DMS153 treated with DMSO at 0.1 percent for 48 hours (cell line): ENCODE results near the gene CHAMP1.

ENCODE experiments used
- DNase-seq: peaks from one replicate; lab custom pipeline; 2025; ENCODE audit not compliant: unreplicated experiment; lab: John Stamatoyannopoulos, UW

CHAMP1 gene

GRCh38 chr13:114299604-114300305 lies 14.5 kb upstream of the CHAMP1 start:
- DNase-seq: no peak

DNA sequence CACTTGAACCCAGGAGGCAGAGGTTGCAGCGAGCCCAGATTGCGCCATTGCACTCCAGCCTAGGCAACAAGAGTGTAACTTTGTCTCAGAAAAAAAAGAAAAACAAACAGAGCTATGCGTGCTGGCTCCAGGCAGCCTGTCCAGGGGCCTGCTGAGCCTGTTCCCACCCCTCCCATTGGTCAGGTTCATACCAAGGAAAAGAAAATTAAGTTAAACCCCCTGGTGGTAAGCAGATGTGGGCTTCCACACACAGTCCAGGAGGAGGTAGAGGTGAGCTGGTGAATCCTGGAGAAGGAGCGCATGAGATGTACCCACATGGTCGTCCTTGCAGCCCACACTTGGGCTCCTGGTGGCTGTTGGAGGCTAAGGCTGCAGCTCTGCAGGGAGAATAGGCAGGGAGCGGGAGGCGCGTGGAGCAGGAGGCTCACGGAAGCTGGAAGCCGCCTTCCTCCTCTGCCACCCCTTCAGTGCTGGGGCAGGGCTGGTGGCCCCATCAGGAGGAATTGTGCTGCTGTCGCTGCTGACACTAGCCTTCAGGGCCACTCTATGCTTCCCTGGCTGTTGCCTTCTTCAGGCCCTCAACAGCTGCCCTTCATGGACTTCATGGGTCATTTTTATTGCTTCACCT lies 10.5 kb upstream of the CHAMP1 start:
- no peak for DNase-seq

DNA sequence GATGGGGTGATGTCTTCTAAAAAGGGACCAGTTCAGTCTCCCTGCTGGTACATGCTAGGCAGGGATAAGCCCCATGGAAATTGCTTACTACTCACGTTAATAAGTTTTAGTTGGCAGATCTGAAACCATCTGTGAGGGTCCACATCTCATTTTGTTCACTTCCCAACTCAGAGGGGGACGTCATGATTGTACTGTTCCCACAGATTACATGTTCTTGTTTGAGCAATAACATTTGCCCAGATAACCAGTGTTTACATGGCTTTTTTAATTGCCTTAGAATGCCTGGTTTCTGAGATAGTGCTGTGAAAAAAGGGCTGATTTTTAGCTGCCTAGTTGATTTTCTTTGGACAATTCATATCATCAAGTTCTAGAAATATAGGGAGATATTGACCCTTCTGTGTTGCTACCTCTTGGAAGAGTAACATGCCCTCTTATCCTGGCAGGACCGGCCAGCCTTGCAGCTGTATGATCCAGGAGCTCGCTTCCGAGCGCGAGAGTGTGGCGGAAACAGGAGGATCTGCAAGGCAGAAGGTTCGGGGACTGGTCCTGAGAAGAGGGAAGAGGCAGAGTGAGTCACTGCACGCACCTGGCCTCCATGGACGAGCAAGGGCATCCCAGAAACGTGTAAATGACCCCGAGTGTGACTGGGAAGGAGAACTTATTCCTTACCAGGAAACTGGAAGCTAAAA lies 9.8 kb upstream of the CHAMP1 start:
- no peak for DNase-seq

- no peak for DNase-seq
Observed at GRCh38 chr13:114309086-114309485, 5.2 kb upstream of the CHAMP1 start.

DNA sequence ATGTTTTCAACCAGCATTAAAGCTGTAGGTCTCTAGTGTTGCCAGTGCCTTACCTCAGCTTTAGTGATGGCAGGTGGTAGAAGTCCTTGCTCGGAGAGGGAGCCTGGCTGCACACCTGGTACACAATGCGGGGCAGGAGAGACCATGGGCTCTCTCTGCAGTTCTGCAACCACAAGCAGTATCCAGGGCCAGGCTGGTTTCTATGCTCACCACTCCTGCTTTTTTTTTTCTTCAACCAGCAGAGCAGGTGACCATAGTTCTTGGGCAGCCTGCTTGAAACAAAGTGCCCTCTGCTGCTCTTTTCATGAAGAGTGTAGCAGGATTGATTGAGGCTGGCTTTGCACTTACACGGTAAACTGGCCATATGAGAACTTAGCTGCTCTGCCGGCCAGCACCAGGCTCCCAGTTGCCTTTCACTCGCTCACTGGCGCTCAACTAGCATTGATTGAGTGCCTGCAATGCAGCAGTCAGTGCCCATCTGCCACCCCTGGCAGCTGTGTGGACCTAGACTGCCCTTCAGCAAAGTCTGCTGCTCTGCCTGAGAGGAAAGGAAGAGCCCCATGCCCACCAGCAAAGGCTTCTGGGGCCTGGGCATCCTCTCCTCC lies 4.4 kb upstream of the CHAMP1 start:
- no peak for DNase-seq

DNA sequence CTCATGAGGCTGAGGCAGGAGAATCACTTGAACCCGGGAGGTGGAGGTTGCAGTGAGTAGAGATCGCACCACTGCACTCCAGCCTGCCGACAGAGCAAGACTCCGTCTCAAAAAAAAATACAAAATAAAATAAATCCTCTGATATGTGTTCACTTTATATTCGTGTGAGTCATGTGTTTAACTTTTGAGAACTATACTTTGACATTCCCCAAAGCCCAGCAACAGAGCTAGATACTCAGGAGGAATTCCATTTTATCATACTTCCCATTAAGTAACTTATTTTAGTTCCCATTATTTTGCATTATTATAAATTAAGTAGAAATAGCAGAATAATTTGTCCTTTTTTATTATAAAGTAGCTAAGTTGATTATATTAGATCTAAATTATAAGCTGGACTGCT lies 3.3 kb upstream of the CHAMP1 start:
- no peak for DNase-seq

GRCh38 chr13:114311387-114311786 lies 2.9 kb upstream of the CHAMP1 start:
- DNase-seq: no peak

DNA sequence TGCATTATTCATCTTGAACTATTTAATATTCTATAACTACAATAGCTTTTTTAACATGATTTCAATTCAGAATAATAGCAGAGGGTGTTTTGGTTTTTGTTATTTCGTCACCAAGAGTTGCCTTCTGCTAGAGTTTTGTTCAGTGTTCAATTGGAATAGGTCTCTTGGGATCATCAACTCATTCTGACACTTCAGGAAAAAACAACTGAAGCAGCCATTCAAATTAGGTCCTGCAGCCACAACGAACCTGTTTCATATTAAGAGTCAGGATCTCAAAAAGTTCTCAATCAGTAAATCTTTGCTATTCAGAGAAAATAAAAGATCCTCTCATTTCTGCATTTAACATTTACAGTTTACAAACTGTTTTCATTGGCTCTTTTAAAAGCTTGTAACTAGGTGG lies 2.4 kb upstream of the CHAMP1 start:
- DNase-seq: no peak

- no peak for DNase-seq
Observed at GRCh38 chr13:114313061-114313860, 1.0 kb upstream of the CHAMP1 start.

- DNase-seq: no peak
Observed at GRCh38 chr13:114315074-114315785, 927 bp downstream of the CHAMP1 start.

DNA sequence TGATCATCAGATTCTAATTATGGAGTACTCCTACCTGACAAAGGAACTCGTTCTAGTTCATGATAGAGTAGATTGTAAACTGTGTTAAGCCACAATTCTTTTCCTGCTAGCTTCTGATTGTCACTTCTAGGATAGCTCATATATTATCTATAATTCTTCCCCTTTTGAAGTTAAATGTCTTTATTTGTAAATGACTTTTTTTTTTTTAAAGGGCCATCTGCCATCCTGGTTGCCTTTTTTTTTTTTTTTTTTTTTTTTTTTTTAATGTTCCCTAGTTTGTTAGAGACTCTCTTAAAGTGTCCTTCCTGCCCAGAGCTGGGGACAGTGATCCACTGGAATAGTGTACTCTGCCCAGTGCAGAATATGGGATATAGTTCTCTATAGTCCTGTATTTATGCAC lies 4.3 kb downstream of the CHAMP1 start:
- DNase-seq: no peak

DNA sequence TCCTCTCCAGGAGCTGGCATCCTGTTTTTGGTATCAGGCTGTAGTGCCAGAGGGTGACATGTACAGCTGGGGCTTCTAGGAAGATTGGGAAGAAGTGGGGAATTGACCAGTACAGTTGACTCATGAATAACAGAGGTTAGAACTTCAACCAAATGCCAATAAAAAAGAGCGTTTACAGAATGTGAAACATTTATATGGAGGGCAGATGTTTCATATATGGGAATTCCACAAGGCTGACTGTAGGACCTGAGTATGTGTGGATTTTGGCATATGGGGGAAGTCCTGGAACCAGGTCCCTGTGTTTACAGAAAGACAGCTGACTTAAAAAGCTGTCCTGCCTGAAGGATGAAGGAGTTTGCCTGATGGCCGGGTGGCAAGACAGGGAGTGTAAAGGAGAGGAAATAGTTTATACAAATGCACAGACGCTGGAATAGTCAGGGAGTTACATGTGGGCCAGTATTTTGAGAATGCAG lies 5.2 kb downstream of the CHAMP1 start:
- no peak for DNase-seq

DNA sequence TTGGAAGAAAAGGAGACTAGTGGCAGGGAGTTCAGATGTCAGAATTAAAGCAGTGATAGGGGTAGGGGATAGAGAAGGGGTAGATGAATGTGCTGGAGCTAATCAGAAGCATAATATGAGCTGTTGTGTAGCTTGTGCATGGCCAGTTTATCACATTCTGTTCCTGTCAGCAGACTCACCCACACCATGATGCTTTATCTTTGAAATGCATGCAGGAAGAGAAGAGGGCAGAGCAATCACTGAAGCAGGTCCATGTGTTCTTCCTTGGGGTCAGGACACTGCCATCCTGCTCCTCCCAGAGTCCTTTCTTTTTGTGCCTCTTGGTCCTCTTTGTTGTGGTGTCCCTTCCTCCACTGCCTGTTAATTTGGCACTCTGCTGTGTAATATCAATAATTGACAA lies 5.8 kb downstream of the CHAMP1 start:
- no peak for DNase-seq

GRCh38 chr13:114321256-114321655 lies 7.0 kb downstream of the CHAMP1 start:
- no peak for DNase-seq

GRCh38 chr13:114323349-114323748 lies 9.0 kb downstream of the CHAMP1 start:
- DNase-seq: no peak

DNA sequence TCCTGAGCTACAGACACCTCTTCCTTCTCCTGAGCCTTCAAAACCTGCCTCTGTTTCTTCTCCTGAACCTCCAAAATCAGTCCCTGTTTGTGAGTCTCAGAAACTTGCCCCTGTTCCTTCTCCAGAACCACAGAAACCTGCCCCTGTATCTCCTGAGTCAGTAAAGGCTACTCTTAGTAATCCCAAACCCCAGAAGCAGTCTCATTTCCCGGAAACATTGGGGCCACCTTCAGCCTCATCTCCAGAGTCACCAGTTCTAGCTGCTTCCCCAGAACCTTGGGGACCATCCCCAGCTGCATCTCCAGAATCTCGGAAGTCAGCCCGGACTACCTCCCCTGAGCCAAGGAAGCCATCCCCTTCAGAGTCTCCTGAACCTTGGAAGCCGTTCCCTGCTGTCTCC lies 10.0 kb downstream of the CHAMP1 start:
- no peak for DNase-seq

GRCh38 chr13:114325729-114326128 lies 11.4 kb downstream of the CHAMP1 start:
- DNase-seq: no peak

DNA sequence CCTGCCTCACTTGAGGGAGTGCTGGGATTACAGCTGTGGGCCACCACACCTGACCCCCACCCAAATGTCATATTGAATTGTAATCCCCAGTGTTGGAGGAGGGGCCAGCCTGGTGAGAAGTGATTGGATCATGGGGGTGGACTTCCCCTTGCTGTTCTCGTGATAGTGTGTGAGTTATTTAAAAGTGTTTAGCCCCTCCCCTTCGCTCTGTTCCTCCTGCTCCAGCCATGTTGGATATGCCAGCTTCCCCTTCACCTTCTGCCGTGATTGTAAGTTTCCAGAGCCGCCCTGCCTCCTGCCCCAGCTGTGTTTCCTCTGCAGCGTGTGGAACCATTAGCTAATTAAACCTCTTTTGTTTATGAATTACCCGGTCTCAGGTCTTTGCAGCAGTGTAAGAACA lies 13.7 kb downstream of the CHAMP1 start:
- no peak for DNase-seq

- no peak for DNase-seq
Observed at GRCh38 chr13:114328595-114328994, 14.3 kb downstream of the CHAMP1 start.

- no peak for DNase-seq
Observed at GRCh38 chr13:114330086-114330485, 15.8 kb downstream of the CHAMP1 start.
